Peyer's patch (tissue), 4 donors: ENCODE results near the gene OBP2B.

Experiments used
- CTCF ChIP-seq, 6 experiments: fragments of 450-650 bp in 4 of 6; fragments of 200-600 bp in 2 of 6; sonication (generic) in 1 of 6; IDR thresholded peaks; one replicate each; pipeline ENCODE4 v1.5.1; 2017 to 2019; ENCODE audit warnings: antibody characterized with exemption in 6 of 6, mild to moderate bottlenecking in 3 of 6, moderate library complexity in 1 of 6
- POLR2A ChIP-seq, 2 donors: fragments of 450-650 bp; IDR thresholded peaks; one replicate each; pipeline ENCODE4 v1.5.1; 2017; ENCODE audit warnings: antibody characterized with exemption in 2 of 2, mild to moderate bottlenecking in 2 of 2, moderate library complexity in 2 of 2

- TF ChIP-seq CTCF (IDR thresholded peaks at IDR 0.05): no peak
- no peak for TF ChIP-seq POLR2A (IDR thresholded peaks at IDR 0.05)
Observed at GRCh38 chr9:133239533-133240090, 30.6 kb upstream of the OBP2B start.
